Effector memory CD4-positive, alpha-beta T cell (primary cell): ENCODE results near the gene FLYWCH1.

ENCODE experiments used
- DNase-seq, 3 donors: peaks; one replicate each; pipeline ENCODE4 v3.0.0-alpha.2; 2020
- H3K27ac ChIP-seq: 2 replicates; pipeline ENCODE4 v1.7.0; 2013; ENCODE audit warnings: mild to moderate bottlenecking, low read length, moderate library complexity; ENCODE audit not compliant: insufficient read depth, poor library complexity, severe bottlenecking
- H3K27me3 ChIP-seq: replicated peaks from 2 replicates; pipeline ENCODE4 v1.7.0; 2013; ENCODE audit warnings: mild to moderate bottlenecking, low read length; ENCODE audit not compliant: insufficient read depth, control insufficient read depth, poor library complexity, severe bottlenecking
- H3K36me3 ChIP-seq: 2 replicates; pipeline ENCODE4 v1.7.0; 2013; ENCODE audit warnings: mild to moderate bottlenecking, low read length, moderate library complexity; ENCODE audit not compliant: control insufficient read depth, insufficient read depth
- H3K4me1 ChIP-seq: 2 replicates; pipeline ENCODE4 v1.7.0; 2013; ENCODE audit warnings: low read length, mild to moderate bottlenecking; ENCODE audit not compliant: control insufficient read depth, insufficient read depth, poor library complexity, severe bottlenecking
- H3K4me3 ChIP-seq: 2 replicates; pipeline ENCODE4 v1.7.0; 2013; ENCODE audit warnings: low read length, low read depth, mild to moderate bottlenecking; ENCODE audit not compliant: insufficient read depth, poor library complexity, severe bottlenecking
- H3K9me3 ChIP-seq: 2 replicates; pipeline ENCODE4 v1.7.0; 2013; ENCODE audit warnings: mild to moderate bottlenecking, low read length, moderate library complexity; ENCODE audit not compliant: control insufficient read depth

The FLYWCH1 gene

DNA sequence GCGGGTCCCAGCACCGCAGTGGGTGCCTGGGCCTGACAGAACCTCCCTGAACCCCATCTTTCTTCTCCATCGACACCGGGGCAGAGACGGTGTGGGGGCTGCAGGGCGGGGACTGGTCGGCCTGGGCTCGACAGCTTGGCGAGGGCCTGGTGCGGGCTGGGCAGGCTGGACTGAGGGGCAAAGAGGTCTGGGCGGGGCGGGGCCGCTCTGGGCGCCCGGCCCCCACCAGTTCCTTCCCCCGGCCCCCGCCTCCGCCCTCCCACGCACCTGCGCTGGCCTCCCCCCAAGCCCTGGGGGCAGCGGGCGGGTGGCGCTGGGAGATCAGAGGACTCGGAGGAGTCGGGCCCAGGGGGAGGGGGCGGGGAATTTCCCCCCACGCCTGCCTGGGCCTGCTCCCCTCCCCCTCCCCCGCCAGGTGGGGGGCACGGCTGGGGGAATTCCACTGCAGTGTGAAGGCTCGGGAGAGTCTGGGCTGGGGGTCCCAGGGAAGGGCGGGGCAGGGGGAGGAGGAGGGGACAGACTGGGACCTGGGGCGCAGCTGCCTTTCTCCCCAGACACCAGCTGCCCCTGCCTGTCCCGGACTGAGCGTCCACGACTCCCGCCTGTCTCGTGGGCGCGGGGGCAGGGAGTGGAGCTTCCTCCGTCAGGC is 51.5 kb downstream of the FLYWCH1 start:
- Histone ChIP-seq H3K9me3 (no peaks in the 10 kb centered on the region), H3K36me3 (no peaks in the 10 kb centered on the region), H3K4me1 (peaks cover 54% of the 10 kb centered on the region), H3K27ac (no peak overlapping the region), H3K4me3 (peak overlapping the region; percentile 49), H3K27me3 (peaks cover 64% of the 10 kb centered on the region)
- peak in 1 of 3 donors; percentile 22 for DNase-seq

- H3K36me3 ChIP-seq: no peaks in the 10 kb centered on the region
- H3K9me3 ChIP-seq: no peaks in the 10 kb centered on the region
- no peak for DNase-seq
- peak within 1 kb of the TSS; percentile 49 for H3K4me3 ChIP-seq
- no peak within 1 kb of the TSS for H3K27ac ChIP-seq
- peaks cover 70% of the 10 kb centered on the region for H3K27me3 ChIP-seq
- H3K4me1 ChIP-seq: peaks cover 61% of the 10 kb centered on the region
Measured at GRCh38 chr16:2963723-2964474, 52.2 kb downstream of the FLYWCH1 start, which contains the start of gene KREMEN2. Gene KREMEN2 (plus strand): TSS chr16:2964275. CDS start chr16:2964521, 246 bp downstream.

DNA sequence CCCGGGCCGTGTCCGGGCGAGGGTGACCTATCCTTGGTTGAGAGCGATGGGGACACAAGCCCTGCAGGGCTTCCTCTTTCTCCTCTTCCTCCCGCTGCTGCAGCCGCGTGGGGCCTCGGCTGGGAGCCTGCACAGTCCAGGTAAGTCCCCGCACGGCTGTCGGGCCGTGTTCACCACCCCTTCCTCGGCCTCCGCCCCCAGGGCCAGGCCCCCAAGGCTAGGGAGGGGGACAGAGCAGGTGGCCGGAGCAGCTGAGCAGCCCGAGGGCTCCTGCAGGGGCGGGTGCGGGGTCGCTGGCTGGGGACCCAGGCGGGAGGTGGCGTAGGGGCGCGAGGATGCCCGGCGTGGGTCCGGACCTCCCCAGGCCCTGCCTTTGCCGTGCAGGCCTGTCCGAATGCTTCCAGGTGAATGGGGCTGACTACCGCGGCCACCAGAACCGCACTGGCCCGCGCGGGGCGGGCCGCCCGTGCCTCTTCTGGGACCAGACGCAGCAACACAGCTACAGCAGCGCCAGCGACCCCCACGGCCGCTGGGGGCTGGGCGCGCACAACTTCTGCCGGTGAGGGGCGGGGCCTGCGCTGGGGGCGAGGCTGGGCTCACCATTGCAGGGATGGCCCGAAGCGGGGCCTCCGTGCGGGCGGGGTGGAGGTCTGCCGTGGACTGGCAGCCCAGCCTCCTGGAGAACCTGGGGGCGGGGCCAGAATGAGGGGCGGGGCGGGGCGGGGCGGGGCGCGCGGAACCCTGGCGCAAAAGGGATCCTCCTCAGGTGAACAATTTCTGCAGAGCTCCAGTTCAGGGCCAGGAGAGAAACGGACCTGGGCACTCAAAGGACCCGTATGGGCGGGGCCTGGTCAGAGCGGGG is 53.0 kb downstream of the FLYWCH1 start:
- H3K36me3 ChIP-seq: no peaks in the 10 kb centered on the region
- peak; percentile 49 to 61 (median 50) for DNase-seq
- peak overlapping the region; percentile 49 for H3K4me3 ChIP-seq
- H3K9me3 ChIP-seq: no peaks in the 10 kb centered on the region
- peaks cover 70% of the 10 kb centered on the region for H3K27me3 ChIP-seq
- H3K4me1 ChIP-seq: peaks cover 64% of the 10 kb centered on the region
- H3K27ac ChIP-seq: no peak overlapping the region

DNA sequence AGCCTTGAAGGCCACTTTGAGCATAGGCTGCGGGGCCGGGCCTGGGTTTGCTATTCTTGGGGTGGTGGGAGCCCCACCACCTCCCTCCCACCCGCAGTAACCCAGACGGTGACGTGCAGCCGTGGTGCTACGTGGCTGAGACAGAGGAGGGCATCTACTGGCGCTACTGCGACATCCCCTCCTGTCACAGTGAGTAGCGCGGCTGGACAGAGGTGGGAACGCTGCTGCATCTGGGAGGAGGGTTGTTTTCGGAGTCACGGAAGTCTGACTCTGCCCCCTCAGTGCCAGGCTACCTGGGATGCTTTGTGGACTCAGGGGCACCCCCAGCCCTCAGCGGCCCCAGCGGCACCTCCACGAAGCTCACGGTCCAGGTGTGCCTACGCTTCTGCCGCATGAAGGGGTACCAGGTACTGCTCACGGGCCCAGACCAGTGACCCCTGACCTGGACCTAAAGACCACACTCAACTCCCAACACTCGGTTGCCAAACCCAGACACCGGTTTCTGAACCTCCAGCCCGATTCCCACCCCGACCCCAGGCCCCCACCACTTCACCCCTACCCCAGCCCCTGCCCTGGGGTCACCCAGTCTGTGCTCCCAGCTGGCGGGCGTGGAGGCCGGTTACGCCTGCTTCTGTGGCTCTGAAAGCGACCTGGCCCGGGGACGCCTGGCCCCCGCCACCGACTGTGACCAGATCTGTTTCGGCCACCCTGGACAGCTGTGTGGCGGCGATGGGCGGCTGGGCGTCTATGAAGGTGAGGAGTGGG is 54.5 kb downstream of the FLYWCH1 start:
- DNase-seq: no peak
- no peak overlapping the region for H3K4me3 ChIP-seq
- H3K36me3 ChIP-seq: no peaks in the 10 kb centered on the region
- no peak overlapping the region for H3K27ac ChIP-seq
- H3K27me3 ChIP-seq: peaks cover 70% of the 10 kb centered on the region
- no peaks in the 10 kb centered on the region for H3K9me3 ChIP-seq
- peaks cover 64% of the 10 kb centered on the region for H3K4me1 ChIP-seq

DNA sequence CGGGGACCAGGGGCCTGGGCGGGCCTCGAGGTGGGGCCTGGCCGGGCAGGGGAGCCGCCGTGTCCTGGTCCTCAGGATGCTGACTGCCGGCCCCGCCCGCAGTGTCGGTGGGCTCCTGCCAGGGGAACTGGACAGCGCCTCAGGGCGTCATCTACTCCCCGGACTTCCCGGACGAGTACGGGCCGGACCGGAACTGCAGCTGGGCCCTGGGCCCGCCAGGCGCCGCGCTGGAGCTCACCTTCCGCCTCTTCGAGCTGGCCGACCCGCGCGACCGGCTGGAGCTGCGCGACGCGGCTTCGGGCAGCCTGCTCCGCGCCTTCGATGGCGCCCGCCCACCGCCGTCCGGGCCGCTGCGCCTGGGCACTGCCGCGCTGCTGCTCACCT is 55.1 kb downstream of the FLYWCH1 start:
- H3K27me3 ChIP-seq: peaks cover 68% of the 10 kb centered on the region
- peaks cover 64% of the 10 kb centered on the region for H3K4me1 ChIP-seq

DNA sequence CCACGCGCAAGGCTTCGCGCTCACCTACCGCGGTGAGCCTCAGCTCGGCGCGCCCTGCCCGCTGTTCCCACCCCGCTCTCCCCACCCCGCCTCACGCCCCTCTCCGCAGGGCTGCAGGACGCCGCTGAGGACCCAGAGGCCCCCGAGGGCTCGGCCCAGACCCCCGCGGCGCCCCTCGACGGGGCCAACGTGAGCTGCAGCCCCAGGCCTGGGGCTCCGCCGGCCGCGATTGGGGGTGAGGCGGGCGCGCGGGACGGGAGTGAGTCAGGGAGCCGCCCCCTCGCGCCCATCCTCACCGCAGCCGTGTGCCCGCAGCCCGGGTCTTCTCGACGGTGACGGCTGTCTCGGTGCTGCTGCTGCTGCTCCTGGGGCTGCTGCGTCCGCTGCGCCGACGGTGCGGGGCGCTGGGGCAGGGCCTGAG is 55.5 kb downstream of the FLYWCH1 start:
- H3K4me3 ChIP-seq: no peak overlapping the region

More for the DNA sequence above, 55.1 kb downstream of the FLYWCH1 start:
- no peak for DNase-seq
- H3K9me3 ChIP-seq: no peaks in the 10 kb centered on the region
- H3K4me3 ChIP-seq: no peak overlapping the region
- no peaks in the 10 kb centered on the region for H3K36me3 ChIP-seq
- H3K27ac ChIP-seq: no peak overlapping the region

DNA sequence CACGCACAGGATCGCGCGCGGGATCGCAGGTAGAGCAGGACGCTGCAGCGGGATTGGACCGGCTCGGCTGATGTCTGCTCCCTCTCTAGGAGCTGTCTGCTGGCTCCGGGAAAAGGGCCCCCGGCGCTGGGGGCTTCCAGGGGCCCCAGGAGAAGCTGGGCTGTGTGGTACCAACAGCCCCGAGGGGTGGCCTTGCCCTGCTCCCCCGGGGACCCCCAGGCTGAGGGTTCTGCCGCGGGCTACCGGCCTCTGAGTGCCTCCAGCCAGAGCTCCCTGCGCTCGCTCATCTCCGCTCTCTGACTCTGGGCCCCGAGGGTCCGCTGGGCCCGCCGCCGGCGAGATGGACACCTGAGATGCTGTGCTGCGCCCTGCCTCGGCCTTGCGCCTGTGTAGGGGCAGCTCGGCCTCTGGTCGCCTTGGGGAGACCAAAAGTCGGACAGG is 56.0 kb downstream of the FLYWCH1 start:
- peaks cover 59% of the 10 kb centered on the region for H3K27me3 ChIP-seq
- no peak overlapping the region for H3K27ac ChIP-seq
- peaks cover 60% of the 10 kb centered on the region for H3K4me1 ChIP-seq
- H3K9me3 ChIP-seq: no peaks in the 10 kb centered on the region
- H3K36me3 ChIP-seq: no peaks in the 10 kb centered on the region
- no peak for DNase-seq
- H3K4me3 ChIP-seq: no peak overlapping the region

More for the DNA sequence above, 55.5 kb downstream of the FLYWCH1 start:
- peaks cover 64% of the 10 kb centered on the region for H3K4me1 ChIP-seq
- H3K27me3 ChIP-seq: peaks cover 63% of the 10 kb centered on the region
- no peaks in the 10 kb centered on the region for H3K36me3 ChIP-seq
- no peak overlapping the region for H3K27ac ChIP-seq
- no peak for DNase-seq
- H3K9me3 ChIP-seq: no peaks in the 10 kb centered on the region

- peak overlapping the region; percentile 54 for H3K4me3 ChIP-seq
- DNase-seq: no peak
- H3K36me3 ChIP-seq: no peaks in the 10 kb centered on the region
- H3K27me3 ChIP-seq: peaks cover 53% of the 10 kb centered on the region
- H3K4me1 ChIP-seq: peaks cover 54% of the 10 kb centered on the region
- H3K9me3 ChIP-seq: no peaks in the 10 kb centered on the region
- no peak overlapping the region for H3K27ac ChIP-seq
Measured at GRCh38 chr16:2968368-2968737, 56.6 kb downstream of the FLYWCH1 start.

GRCh38 chr16:2968738-2969544 is 57.2 kb downstream of the FLYWCH1 start, which contains the start of gene PAQR4:
Gene PAQR4 (plus strand): TSS chr16:2969348. CDS start chr16:2969675, 327 bp downstream.
- no peaks in the 10 kb centered on the region for H3K36me3 ChIP-seq
- peak within 1 kb of the TSS; percentile 3 for H3K27ac ChIP-seq
- H3K4me1 ChIP-seq: peaks cover 48% of the 10 kb centered on the region
- peak; percentile 54 to 67 (median 55) for DNase-seq
- H3K9me3 ChIP-seq: no peaks in the 10 kb centered on the region
- peaks cover 47% of the 10 kb centered on the region for H3K27me3 ChIP-seq
- H3K4me3 ChIP-seq: peak within 1 kb of the TSS; percentile 54
